Thyroid gland (tissue), 4 donors: Measurements from ENCODE around the gene RCC2. TPM values are rescaled to one million over a fixed set of nuclear protein-coding genes. Genes with fewer than 3 reads are reported as not detected.
"Not testable (repeated sequence)": the region's sequence is repeated elsewhere in the genome, so short reads cannot be mapped to it uniquely, and the experiment has no call there.

Source experiments
- DNase-seq, 2 donors: peaks; one replicate each; pipeline ENCODE4 v3.0.0-alpha.2; 2019
- H3K27ac ChIP-seq, 3 donors: fragments of 200-600 bp; sonication (generic); 1 replicate in 2 of 3; 2 replicates in 1 of 3; pipeline ENCODE4 v1.5.1; 2016 to 2019; ENCODE audit warnings: mild to moderate bottlenecking in 1 of 3, moderate library complexity in 1 of 3
- H3K27me3 ChIP-seq: fragments of 200-600 bp; sonication (generic); one replicate; pipeline ENCODE4 v1.5.1; 2019
- H3K36me3 ChIP-seq, 2 donors: fragments of 200-600 bp; sonication (generic); one replicate each; pipeline ENCODE4 v1.5.1; 2016 to 2019
- H3K4me1 ChIP-seq, 2 donors: fragments of 200-600 bp; sonication (generic); one replicate each; pipeline ENCODE4 v1.5.1; 2017 to 2019
- H3K4me3 ChIP-seq, 3 donors: fragments of 200-600 bp; sonication (generic); replicated peaks in 1 of 3; 1 replicate in 2 of 3; 2 replicates in 1 of 3; pipeline ENCODE4 v1.5.1; 2016; ENCODE audit warnings: mild to moderate bottlenecking in 1 of 3
- H3K9me3 ChIP-seq: fragments of 200-600 bp; sonication (generic); one replicate; pipeline ENCODE4 v1.5.1; 2017
- CTCF ChIP-seq, 6 experiments: fragments of 200-600 bp in 3 of 6; fragments of 450-650 bp in 3 of 6; sonication (generic) in 3 of 6; IDR thresholded peaks; one replicate each; pipeline ENCODE4 v1.5.1; 2016 to 2019; ENCODE audit warnings: antibody characterized with exemption in 6 of 6, mild to moderate bottlenecking in 2 of 6, inconsistent platforms in 1 of 6, moderate library complexity in 1 of 6
- POLR2A ChIP-seq, 2 donors: fragments of 450-650 bp; IDR thresholded peaks; one replicate each; pipeline ENCODE4 v1.6.1; 2017; ENCODE audit warnings: antibody characterized with exemption in 2 of 2, mild to moderate bottlenecking in 2 of 2, moderate library complexity in 1 of 2
- WGBS, 2 donors: methylation state at CpG; one replicate each; pipeline ENCODE4 v1.1.5; 2017; 5-methylcytosine and 5-hydroxymethylcytosine counted together
- intact Hi-C: fragments of 100-400 bp; cut with DNase I; formaldehyde crosslinking; loops from one replicate; pipeline ENCODE4 v1.15.1; 2023
- total RNA-seq, 4 donors: library from RNA; depleted of rRNA; stranded (reverse); fragments of >200 nt; gene quantifications; one replicate each; pipeline ENCODE4 v1.2.3, GENCODE V29; 2016

The RCC2 gene
- total RNA-seq, 4 donors from 2014 or later, result 20.3 to 35.1 (median 27.7) TPM

DNA sequence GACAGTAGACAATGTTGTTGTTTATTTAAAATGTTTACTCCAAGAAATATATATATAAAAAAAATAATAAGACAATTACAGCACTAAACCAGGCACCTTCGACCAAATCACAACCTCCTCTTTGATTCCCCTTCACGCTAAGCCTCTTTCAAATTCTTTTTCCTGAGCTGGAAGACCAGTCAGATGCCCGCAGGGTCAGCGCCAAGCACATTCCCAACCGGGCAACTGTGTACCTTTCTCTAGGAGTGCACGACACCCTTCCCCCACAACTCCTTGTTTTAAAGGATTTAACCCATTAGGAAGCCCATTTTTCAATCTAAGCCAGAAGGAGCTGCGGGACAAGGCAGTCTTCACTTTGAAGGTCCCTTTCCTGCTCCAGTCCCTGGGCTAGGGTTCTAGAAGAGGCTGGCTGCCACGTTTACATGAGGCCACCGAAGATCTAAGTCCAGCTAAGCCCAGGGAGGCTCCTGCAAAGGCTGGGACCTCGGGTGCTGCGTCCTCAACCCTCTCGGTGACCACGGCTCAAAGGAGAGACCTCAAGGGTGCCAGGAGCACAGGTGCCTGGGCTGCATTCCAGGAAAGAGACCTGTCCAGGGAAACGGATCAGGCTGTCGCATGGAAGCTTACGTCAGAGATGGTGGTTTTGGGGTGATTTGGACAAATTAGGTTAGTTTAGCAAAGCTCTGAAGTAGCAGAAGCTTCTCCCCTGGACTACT is 32.6 kb downstream of the RCC2 start:
- DNase-seq, result peak in 1 of 2 donors; percentile 15
- H3K4me3 ChIP-seq, intact Hi-C loops, H3K27ac ChIP-seq, H3K27me3 ChIP-seq, H3K9me3 ChIP-seq, H3K4me1 ChIP-seq: not testable (repeated sequence)
- H3K36me3 ChIP-seq, result peaks cover 26 to 39% of the 10 kb centered on the region in 2 donors
- 70 to 74% methylated on average over 16 of the region's 16 CpGs for WGBS, 2 donors

DNA sequence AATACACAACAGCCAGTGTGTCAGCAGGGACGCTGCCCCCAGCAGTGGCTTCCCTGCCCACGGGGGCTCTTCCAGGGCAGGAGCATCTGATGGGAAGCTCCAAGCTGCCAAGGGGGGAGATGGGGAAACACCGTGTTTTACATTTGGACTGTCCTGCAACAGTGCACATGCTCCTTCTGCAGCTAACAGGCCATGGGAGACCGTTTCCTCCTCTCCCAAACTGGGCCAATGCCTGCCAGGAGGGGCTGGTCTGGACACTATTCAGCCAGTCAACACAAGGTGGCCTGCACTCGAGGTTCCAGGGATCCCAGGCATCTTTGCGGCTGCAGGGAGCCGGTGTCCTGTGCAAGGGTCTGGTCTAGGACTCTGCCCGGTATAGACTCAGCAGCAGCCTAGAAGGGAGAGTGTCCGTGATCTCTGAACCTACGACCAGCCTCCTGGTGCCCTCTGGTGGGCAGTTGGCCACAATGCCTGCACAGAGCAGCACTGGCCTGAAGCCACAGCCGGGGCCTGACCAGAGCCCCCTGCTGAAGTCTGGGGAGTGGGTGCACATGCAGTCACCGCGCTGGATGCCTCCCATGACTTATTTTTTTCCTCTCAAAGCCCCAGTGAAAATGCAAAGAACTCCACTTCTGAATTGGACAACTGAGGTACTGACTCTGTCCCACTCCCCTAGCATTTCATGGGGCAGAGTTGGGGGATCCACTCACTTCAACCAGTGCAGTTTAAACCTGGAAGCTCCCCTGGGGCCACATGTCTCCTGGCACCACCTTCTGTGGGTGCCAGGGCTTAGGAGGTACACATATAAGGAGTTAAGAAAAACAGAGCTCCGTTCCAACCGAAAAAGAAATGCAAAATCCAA is 33.3 kb downstream of the RCC2 start:
- no peak overlapping the region for H3K27ac ChIP-seq
- 54 to 60% methylated on average over 8 to 10 of the region's 15 CpGs for WGBS, 2 donors
- DNase-seq, result peak; percentile 57 to 58
- no peaks in the 10 kb centered on the region for H3K9me3 ChIP-seq
- intact Hi-C loops, result no loop called here
- no peak overlapping the region for H3K4me3 ChIP-seq
- no peaks in the 10 kb centered on the region for H3K27me3 ChIP-seq
- peaks cover 20 to 31% of the 10 kb centered on the region in 2 donors for H3K36me3 ChIP-seq
- no peaks in the 10 kb centered on the region for H3K4me1 ChIP-seq
- TF ChIP-seq POLR2A (IDR thresholded peaks at IDR 0.05), result no peak
- peak in 5 of 6 experiments; percentile 39 to 81 (median 56) for TF ChIP-seq CTCF (IDR thresholded peaks at IDR 0.05)

GRCh38 chr1:17404820-17405219 is 34.7 kb downstream of the RCC2 start:
- WGBS, 2 donors, result 57 to 84% methylated on average over 6 of the region's 6 CpGs
- no peaks in the 10 kb centered on the region for H3K9me3 ChIP-seq
- TF ChIP-seq POLR2A (IDR thresholded peaks at IDR 0.05), result no peak
- TF ChIP-seq CTCF (IDR thresholded peaks at IDR 0.05), result no peak
- H3K27me3 ChIP-seq, result no peaks in the 10 kb centered on the region
- no peak overlapping the region for H3K27ac ChIP-seq
- DNase-seq, result no peak
- H3K4me1 ChIP-seq, result no peaks in the 10 kb centered on the region
- intact Hi-C loops, result no loop called here
- peaks cover 17 to 18% of the 10 kb centered on the region in 2 donors for H3K36me3 ChIP-seq
- H3K4me3 ChIP-seq, result no peak overlapping the region

DNA sequence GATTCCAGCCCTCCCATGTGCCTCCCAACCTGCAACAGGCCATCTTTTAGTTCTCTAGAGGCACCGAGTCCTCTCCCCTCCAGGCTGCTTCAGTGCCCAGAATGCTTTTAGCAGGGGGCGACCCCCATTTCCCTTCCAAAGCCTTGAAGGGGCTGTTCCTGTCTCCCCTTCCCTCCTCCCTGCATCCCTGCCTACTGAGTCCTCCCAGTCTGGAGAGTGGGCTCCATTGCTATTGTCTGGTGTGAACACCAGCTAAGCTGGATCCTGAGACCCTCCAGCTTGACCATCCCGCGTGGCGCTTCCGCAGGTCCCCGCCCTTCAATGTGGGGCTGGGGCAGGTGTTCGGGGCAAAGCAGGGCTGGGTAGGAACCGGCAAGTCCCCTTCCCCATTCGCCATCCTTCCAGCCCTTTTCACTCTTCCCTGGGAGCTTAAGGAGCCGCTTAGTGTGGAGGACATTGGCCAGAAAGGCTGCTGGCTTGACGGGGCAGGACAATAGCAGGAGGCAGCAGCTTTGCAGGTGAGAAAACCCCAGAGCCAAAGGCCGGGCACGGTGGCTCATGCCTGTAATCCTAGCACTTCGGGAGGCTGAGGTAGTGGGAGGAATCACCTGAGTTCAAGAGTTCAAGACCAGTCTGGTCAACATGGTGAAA is 35.3 kb downstream of the RCC2 start:
- Histone ChIP-seq H3K4me1 (no peaks in the 10 kb centered on the region), H3K27ac (no peak overlapping the region), H3K4me3 (no peak overlapping the region), H3K27me3 (no peaks in the 10 kb centered on the region), H3K36me3 (peaks cover 11% of the 10 kb centered on the region in 2 donors), H3K9me3 (no peaks in the 10 kb centered on the region)
- WGBS, 2 donors, result 40 to 66% methylated on average over 9 to 13 of the region's 15 CpGs
- no peak for TF ChIP-seq CTCF (IDR thresholded peaks at IDR 0.05)
- no peak for TF ChIP-seq POLR2A (IDR thresholded peaks at IDR 0.05)
- intact Hi-C loops, result no loop called here
- no peak for DNase-seq

- TF ChIP-seq CTCF (IDR thresholded peaks at IDR 0.05), result no peak
- no peak for TF ChIP-seq POLR2A (IDR thresholded peaks at IDR 0.05)
- Histone ChIP-seq H3K27ac (no peak overlapping the region), H3K9me3 (no peaks in the 10 kb centered on the region), H3K4me1 (no peaks in the 10 kb centered on the region), H3K36me3 (peaks cover under 1 to 1% of the 10 kb centered on the region in 2 donors), H3K27me3 (no peaks in the 10 kb centered on the region), H3K4me3 (no peak overlapping the region)
- DNase-seq, result no peak
- WGBS, 2 donors, result 44 to 56% methylated on average over 2 to 3 of the region's 3 CpGs
- intact Hi-C loops, result no loop called here
Measured at GRCh38 chr1:17403081-17403480, 36.4 kb downstream of the RCC2 start.
